Activated naive CD8-positive, alpha-beta T cell treated with anti-CD3 and anti-CD28 coated beads, Interleukin-2, amount 50 U/mL, for 24 hours (primary cell): ENCODE data around the gene FAM236D.
A peak's percentile ranks its signal among the peaks of the same experiment; 100 is the strongest.
"Not testable (repeated sequence)": the region's sequence is repeated elsewhere in the genome, so short reads cannot be mapped to it uniquely, and the experiment has no call there.

Experiments
- ATAC-seq: fragments of 150-1000 bp; cut with Tn5 transposase; one replicate; pipeline ENCODE4 v1.10.0; 2021
- DNase-seq: peaks from one replicate; pipeline ENCODE4 v3.0.0; 2021
- H3K27ac Mint-ChIP-seq: one replicate; pipeline ENCODE4 v1.8.0; 2021; ENCODE audit warnings: mild to moderate bottlenecking, mixed read lengths
- H3K27me3 Mint-ChIP-seq: one replicate; pipeline ENCODE4 v1.8.0; 2021; ENCODE audit warnings: mixed read lengths
- H3K36me3 Mint-ChIP-seq: one replicate; pipeline ENCODE4 v1.8.0; 2021; ENCODE audit warnings: low read depth, mixed read lengths
- H3K4me1 Mint-ChIP-seq: one replicate; pipeline ENCODE4 v1.8.0; 2021; ENCODE audit warnings: mixed read lengths
- H3K4me3 Mint-ChIP-seq: one replicate; pipeline ENCODE4 v1.8.0; 2021; ENCODE audit warnings: mild to moderate bottlenecking, moderate library complexity, mixed read lengths
- H3K9me3 Mint-ChIP-seq: one replicate; pipeline ENCODE4 v1.8.0; 2021; ENCODE audit warnings: mixed read lengths

FAM236D gene

DNA sequence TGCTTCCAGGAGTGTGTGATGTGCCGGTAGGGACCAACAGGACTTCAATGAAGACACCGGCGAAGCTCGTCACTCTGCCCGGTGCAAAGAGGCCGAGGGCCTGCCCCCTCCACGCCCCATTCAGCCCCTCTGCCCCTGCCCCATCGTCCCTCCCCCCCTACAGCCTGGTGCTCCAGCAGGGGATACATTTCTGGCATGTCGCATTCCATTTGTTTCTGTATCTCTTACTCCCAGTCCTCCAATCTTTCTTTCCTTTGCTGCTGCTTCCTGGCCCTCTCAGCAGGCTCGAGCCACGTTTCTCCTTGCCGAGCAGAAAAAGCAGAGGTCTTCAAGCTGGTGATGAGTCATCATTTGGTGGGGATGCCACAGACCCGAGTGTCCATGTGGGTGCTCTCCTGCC, at the start of gene FAM236D:
TSS of gene FAM236D (minus strand) at position 101 of the 400 bp plus-strand sequence. CDS start at position 1, 100 bp downstream.
- DNase-seq, H3K27me3 Mint-ChIP-seq, H3K27ac Mint-ChIP-seq, H3K4me3 Mint-ChIP-seq, H3K36me3 Mint-ChIP-seq, H3K9me3 Mint-ChIP-seq, H3K4me1 Mint-ChIP-seq, ATAC-seq: not testable (repeated sequence)

- not testable (repeated sequence) for DNase-seq, ATAC-seq, H3K9me3 Mint-ChIP-seq, H3K4me1 Mint-ChIP-seq, H3K4me3 Mint-ChIP-seq, H3K27me3 Mint-ChIP-seq, H3K27ac Mint-ChIP-seq, H3K36me3 Mint-ChIP-seq
These were observed 29.5 kb upstream of the FAM236D start for GRCh38 chrX:72837532-72837931.

GRCh38 chrX:72830701-72831100, 22.7 kb upstream of the FAM236D start:
- H3K27ac Mint-ChIP-seq, H3K4me1 Mint-ChIP-seq, ATAC-seq, H3K36me3 Mint-ChIP-seq, DNase-seq, H3K9me3 Mint-ChIP-seq, H3K4me3 Mint-ChIP-seq, H3K27me3 Mint-ChIP-seq: not testable (repeated sequence)

- not testable (repeated sequence) for H3K4me3 Mint-ChIP-seq, DNase-seq, H3K27ac Mint-ChIP-seq, H3K36me3 Mint-ChIP-seq, H3K9me3 Mint-ChIP-seq, H3K4me1 Mint-ChIP-seq, ATAC-seq, H3K27me3 Mint-ChIP-seq
These were observed 17.6 kb downstream of the FAM236D start for GRCh38 chrX:72790390-72790789.

- H3K36me3 Mint-ChIP-seq, H3K27ac Mint-ChIP-seq, H3K27me3 Mint-ChIP-seq, H3K4me1 Mint-ChIP-seq, H3K9me3 Mint-ChIP-seq, DNase-seq, H3K4me3 Mint-ChIP-seq, ATAC-seq: not testable (repeated sequence)
These were observed 19.9 kb downstream of the FAM236D start for GRCh38 chrX:72788142-72788541.

- H3K27ac Mint-ChIP-seq, ATAC-seq, H3K27me3 Mint-ChIP-seq, DNase-seq, H3K36me3 Mint-ChIP-seq, H3K4me1 Mint-ChIP-seq, H3K9me3 Mint-ChIP-seq, H3K4me3 Mint-ChIP-seq: not testable (repeated sequence)
These were observed 24.0 kb downstream of the FAM236D start for GRCh38 chrX:72783964-72784363.

DNA sequence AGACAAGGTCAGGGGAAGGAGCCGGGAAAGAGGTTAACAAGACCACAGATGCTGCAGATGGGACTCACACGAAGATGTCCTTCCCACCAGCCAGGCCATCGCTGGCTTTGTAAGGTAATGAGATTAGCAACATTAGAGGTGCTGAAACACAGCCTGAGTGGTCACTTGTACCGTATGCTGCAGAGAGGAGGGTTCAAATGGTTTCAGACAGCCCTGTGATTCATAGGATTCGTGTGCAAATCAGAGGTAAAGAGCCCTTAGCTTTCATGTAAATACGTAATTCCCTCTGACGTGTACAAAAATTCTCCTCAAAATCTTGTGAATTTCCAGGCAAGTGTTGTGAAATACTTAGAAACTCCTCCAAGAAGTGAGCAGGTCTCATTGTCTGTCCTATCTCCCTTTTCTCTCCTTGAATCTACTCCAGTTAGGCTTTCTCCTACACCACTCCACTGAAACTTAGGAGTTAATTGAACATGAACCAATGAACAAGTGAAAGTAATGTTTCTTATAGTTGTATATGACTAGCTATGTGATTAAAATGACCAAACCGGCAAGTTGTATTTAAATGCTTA, 24.6 kb downstream of the FAM236D start:
- H3K9me3 Mint-ChIP-seq, H3K27ac Mint-ChIP-seq, H3K36me3 Mint-ChIP-seq, DNase-seq, ATAC-seq, H3K4me1 Mint-ChIP-seq, H3K27me3 Mint-ChIP-seq, H3K4me3 Mint-ChIP-seq: not testable (repeated sequence)

DNA sequence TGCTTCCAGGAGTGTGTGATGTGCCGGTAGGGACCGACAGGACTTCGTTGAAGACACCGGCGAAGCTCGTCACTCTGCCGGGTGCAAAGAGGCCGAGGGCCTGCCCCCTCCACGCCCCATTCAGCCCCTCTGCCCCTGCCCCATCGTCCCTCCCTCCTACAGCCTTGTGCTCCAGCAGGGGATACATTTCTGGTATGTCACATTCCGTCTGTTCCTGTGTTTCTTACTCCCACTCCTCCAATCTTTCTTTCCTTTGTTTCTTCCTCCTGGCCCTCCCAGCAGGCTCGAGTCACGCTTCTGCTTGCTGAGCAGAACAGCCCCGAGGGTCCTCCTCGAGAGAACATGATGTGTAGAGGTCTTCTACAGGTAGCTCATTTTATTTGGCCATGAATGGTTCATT, 25.4 kb downstream of the FAM236D start, which contains the start of gene FAM236B:
TSS of gene FAM236B (minus strand) at position 101 of the 400 bp plus-strand sequence. CDS start at position 1, 100 bp downstream.
- not testable (repeated sequence) for ATAC-seq, H3K4me3 Mint-ChIP-seq, H3K36me3 Mint-ChIP-seq, H3K9me3 Mint-ChIP-seq, H3K27me3 Mint-ChIP-seq, H3K27ac Mint-ChIP-seq, H3K4me1 Mint-ChIP-seq, DNase-seq

GRCh38 chrX:72778146-72778545, 29.9 kb downstream of the FAM236D start:
- not testable (repeated sequence) for H3K4me1 Mint-ChIP-seq, H3K36me3 Mint-ChIP-seq, DNase-seq, H3K9me3 Mint-ChIP-seq, H3K27ac Mint-ChIP-seq, ATAC-seq, H3K4me3 Mint-ChIP-seq, H3K27me3 Mint-ChIP-seq

DNA sequence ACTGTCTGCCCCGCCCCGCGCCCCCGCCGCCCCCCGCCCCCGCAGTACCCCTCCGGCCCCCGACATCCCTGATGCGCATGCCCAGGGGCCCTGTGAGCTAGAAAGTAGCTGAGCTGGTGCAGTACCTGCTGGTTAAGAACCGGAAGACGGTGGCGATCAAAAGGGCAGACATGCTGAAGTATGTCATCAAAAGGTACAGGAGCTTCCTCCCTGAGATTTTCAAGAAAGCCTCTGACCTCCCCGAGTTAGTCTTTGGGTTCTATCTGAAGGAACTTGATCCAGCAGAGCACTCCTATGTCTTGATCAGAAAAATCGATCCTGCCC, 30.6 kb downstream of the FAM236D start:
- DNase-seq, H3K27ac Mint-ChIP-seq, H3K4me3 Mint-ChIP-seq, H3K9me3 Mint-ChIP-seq, H3K27me3 Mint-ChIP-seq, H3K36me3 Mint-ChIP-seq, H3K4me1 Mint-ChIP-seq: not testable (repeated sequence)
- peak; percentile 84 for ATAC-seq

GRCh38 chrX:72776653-72777466, 31.1 kb downstream of the FAM236D start, which contains the start of gene DMRTC1B:
TSS of gene DMRTC1B (plus strand) at chrX:72776890. CDS start at chrX:72845136, 68,246 bp downstream.
- not testable (repeated sequence) for H3K4me3 Mint-ChIP-seq, H3K4me1 Mint-ChIP-seq, H3K36me3 Mint-ChIP-seq, H3K9me3 Mint-ChIP-seq, H3K27me3 Mint-ChIP-seq, DNase-seq, H3K27ac Mint-ChIP-seq
- peak; percentile 77 for ATAC-seq

DNA sequence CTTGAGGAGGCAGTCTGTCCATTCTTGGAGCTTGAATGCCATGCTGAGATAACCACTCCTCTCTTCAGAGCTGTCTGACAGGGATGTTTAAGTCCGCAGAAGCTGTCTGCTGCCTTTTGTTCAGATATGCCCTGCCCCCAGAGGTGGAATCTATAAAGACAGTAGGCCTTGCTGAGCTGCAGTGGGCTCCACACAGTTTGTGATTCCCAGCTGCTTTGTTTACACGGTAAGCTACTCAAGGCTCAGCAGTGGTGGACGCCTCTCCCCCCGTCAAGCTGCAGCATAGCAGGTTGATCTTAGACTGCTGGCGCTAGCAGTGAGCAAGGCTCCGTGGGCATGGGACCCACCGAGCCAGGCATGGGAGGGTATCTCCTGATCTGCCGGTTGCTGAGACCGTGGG, 47.6 kb downstream of the FAM236D start:
- H3K9me3 Mint-ChIP-seq, H3K4me3 Mint-ChIP-seq: not testable (repeated sequence)

More for the DNA sequence above, 47.6 kb downstream of the FAM236D start:
- not testable (repeated sequence) for H3K27me3 Mint-ChIP-seq, H3K36me3 Mint-ChIP-seq, ATAC-seq, DNase-seq, H3K4me1 Mint-ChIP-seq, H3K27ac Mint-ChIP-seq
